Mesothelial cell of epicardium (in vitro differentiated cells): ENCODE results near the gene ISM1. TPM values are rescaled to one million over a fixed set of nuclear protein-coding genes. Genes with fewer than 3 reads are reported as not detected.
"Not testable (repeated sequence)": the region's sequence is repeated elsewhere in the genome, so short reads cannot be mapped to it uniquely, and the experiment has no call there.

ENCODE experiments used
- DNase-seq, 2 experiments: peaks; one replicate each; pipeline ENCODE4 v3.0.0; 2021; ENCODE audit warnings: low spot score in 2 of 2; ENCODE audit not compliant: unreplicated experiment in 2 of 2
- H3K27ac Mint-ChIP-seq: 2 replicates; pipeline ENCODE4 v1.8.0; 2021; ENCODE audit warnings: mixed read lengths
- H3K27me3 Mint-ChIP-seq: 2 replicates; pipeline ENCODE4 v1.8.0; 2021; ENCODE audit warnings: low read depth, mixed read lengths
- H3K36me3 Mint-ChIP-seq: 2 replicates; pipeline ENCODE4 v1.8.0; 2021; ENCODE audit warnings: mixed read lengths
- H3K4me1 Mint-ChIP-seq: 2 replicates; pipeline ENCODE4 v1.8.0; 2021; ENCODE audit warnings: mixed read lengths
- H3K4me3 Mint-ChIP-seq: 2 replicates; pipeline ENCODE4 v1.8.0; 2021; ENCODE audit warnings: mild to moderate bottlenecking, moderate library complexity, mixed read lengths
- H3K9me3 Mint-ChIP-seq: 2 replicates; pipeline ENCODE4 v1.8.0; 2021; ENCODE audit warnings: mixed read lengths
- CTCF ChIP-seq: fragments of 200-600 bp; sonication (generic); IDR thresholded peaks from one replicate; pipeline ENCODE4 v1.5.0; 2021; ENCODE audit warnings: antibody characterized with exemption; ENCODE audit not compliant: unreplicated experiment
- total RNA-seq: library from RNA; stranded (reverse); gene quantifications from 3 replicates; pipeline ENCODE4 v1.2.1, GENCODE V29; 2021

Gene ISM1
- total RNA-seq, 1 donor from 2014 or later = 5.6 TPM

- Mint-ChIP-seq H3K9me3 (peaks cover 11% of the 10 kb centered on the region), H3K27ac (no peak overlapping the region), H3K36me3 (peaks cover 2% of the 10 kb centered on the region), H3K4me3 (no peak overlapping the region), H3K27me3 (peaks cover 34% of the 10 kb centered on the region), H3K4me1 (no peaks in the 10 kb centered on the region)
- DNase-seq = no peak
- no peak for TF ChIP-seq CTCF
Measured at GRCh38 chr20:13229538-13229937, 8.5 kb downstream of the ISM1 start.

GRCh38 chr20:13231031-13231752 is 10.1 kb downstream of the ISM1 start:
- H3K9me3 Mint-ChIP-seq = peaks cover 11% of the 10 kb centered on the region
- no peak for DNase-seq
- H3K27ac Mint-ChIP-seq = no peak overlapping the region
- peaks cover 2% of the 10 kb centered on the region for H3K36me3 Mint-ChIP-seq
- no peaks in the 10 kb centered on the region for H3K4me1 Mint-ChIP-seq
- TF ChIP-seq CTCF = no peak
- H3K27me3 Mint-ChIP-seq = peaks cover 29% of the 10 kb centered on the region
- no peak overlapping the region for H3K4me3 Mint-ChIP-seq

GRCh38 chr20:13232999-13233398 is 11.9 kb downstream of the ISM1 start:
- no peak for TF ChIP-seq CTCF

GRCh38 chr20:13234961-13235360 is 13.9 kb downstream of the ISM1 start:
- no peaks in the 10 kb centered on the region for H3K4me1 Mint-ChIP-seq
- no peak for TF ChIP-seq CTCF
- no peak for DNase-seq
- no peaks in the 10 kb centered on the region for H3K9me3 Mint-ChIP-seq
- peaks cover 14% of the 10 kb centered on the region for H3K27me3 Mint-ChIP-seq
- no peak overlapping the region for H3K27ac Mint-ChIP-seq
- H3K4me3 Mint-ChIP-seq = no peak overlapping the region
- no peaks in the 10 kb centered on the region for H3K36me3 Mint-ChIP-seq

More at GRCh38 chr20:13232999-13233398, 11.9 kb downstream of the ISM1 start:
- Mint-ChIP-seq H3K4me3 (no peak overlapping the region), H3K4me1 (no peaks in the 10 kb centered on the region), H3K36me3 (peaks cover 2% of the 10 kb centered on the region), H3K27me3 (peaks cover 24% of the 10 kb centered on the region), H3K9me3 (peaks cover 7% of the 10 kb centered on the region), H3K27ac (no peak overlapping the region)
- DNase-seq = no peak

GRCh38 chr20:13236360-13236759 is 15.3 kb downstream of the ISM1 start:
- not testable (repeated sequence) for H3K4me1 Mint-ChIP-seq, DNase-seq, H3K4me3 Mint-ChIP-seq, H3K27me3 Mint-ChIP-seq, H3K36me3 Mint-ChIP-seq, H3K27ac Mint-ChIP-seq, H3K9me3 Mint-ChIP-seq

- TF ChIP-seq CTCF = no peak
- Mint-ChIP-seq H3K27me3 (peaks cover 5% of the 10 kb centered on the region), H3K9me3 (no peaks in the 10 kb centered on the region), H3K36me3 (no peaks in the 10 kb centered on the region), H3K4me1 (no peaks in the 10 kb centered on the region), H3K4me3 (no peak overlapping the region), H3K27ac (no peak overlapping the region)
- DNase-seq = no peak
Measured at GRCh38 chr20:13236990-13237720, 16.1 kb downstream of the ISM1 start.
